Mesendoderm (in vitro differentiated cells): Measurements from ENCODE around the gene ALDOB.
A peak's percentile ranks its signal among the peaks of the same experiment; 100 is the strongest.

Source experiments
- DNase-seq: peaks from one replicate; pipeline ENCODE4 v3.0.0; 2013
- H2AK5ac ChIP-seq: 2 replicates; pipeline ENCODE4 v1.6.1; 2013; ENCODE audit warnings: low read length, inconsistent platforms
- H2BK120ac ChIP-seq: 2 replicates; pipeline ENCODE4 v1.6.1; 2013; ENCODE audit warnings: low read depth, mild to moderate bottlenecking, low read length, moderate library complexity, mixed read lengths
- H2BK15ac ChIP-seq: replicated peaks from 2 replicates; pipeline ENCODE4 v1.6.1; 2013; ENCODE audit warnings: low read depth, mild to moderate bottlenecking, moderate library complexity
- H2BK5ac ChIP-seq: 2 replicates; pipeline ENCODE4 v1.6.1; 2013; ENCODE audit warnings: low read length, inconsistent platforms
- H3K18ac ChIP-seq: 2 replicates; pipeline ENCODE4 v1.6.1; 2013; ENCODE audit warnings: mild to moderate bottlenecking, low read length, mixed read lengths
- H3K23ac ChIP-seq: one replicate; pipeline ENCODE4 v1.6.1; 2013; ENCODE audit warnings: low read length
- H3K27ac ChIP-seq: 2 replicates; pipeline ENCODE4 v1.5.1; 2013; ENCODE audit warnings: low read depth, mild to moderate bottlenecking, inconsistent platforms, low read length, moderate library complexity
- H3K27me3 ChIP-seq: 2 replicates; pipeline ENCODE4 v1.6.1; 2013; ENCODE audit warnings: low read length, control low read depth, mild to moderate bottlenecking, inconsistent platforms; ENCODE audit not compliant: insufficient read depth, poor library complexity
- H3K36me3 ChIP-seq: 2 replicates; pipeline ENCODE4 v1.6.1; 2013; ENCODE audit warnings: low read length, inconsistent platforms; ENCODE audit not compliant: control insufficient read depth, insufficient read depth
- H3K4ac ChIP-seq: one replicate; pipeline ENCODE4 v1.6.1; 2013; ENCODE audit warnings: low read depth, mild to moderate bottlenecking, low read length, moderate library complexity
- H3K4me1 ChIP-seq: 2 replicates; pipeline ENCODE4 v1.6.1; 2013; ENCODE audit warnings: low read depth, low read length, inconsistent platforms; ENCODE audit not compliant: control insufficient read depth
- H3K4me2 ChIP-seq: 2 replicates; pipeline ENCODE4 v1.6.1; 2013; ENCODE audit warnings: low read length
- H3K4me3 ChIP-seq: 2 replicates; pipeline ENCODE4 v1.5.1; 2013; ENCODE audit warnings: mild to moderate bottlenecking, low read length
- H3K56ac ChIP-seq: one replicate; pipeline ENCODE4 v1.6.1; 2013; ENCODE audit warnings: low read length
- H3K79me1 ChIP-seq: 2 replicates; pipeline ENCODE4 v1.6.1; 2013; ENCODE audit warnings: low read length, inconsistent platforms
- H3K79me2 ChIP-seq: 2 replicates; pipeline ENCODE4 v1.6.1; 2013; ENCODE audit warnings: mild to moderate bottlenecking, low read length; ENCODE audit not compliant: control insufficient read depth, insufficient read depth
- H3K9ac ChIP-seq: 2 replicates; pipeline ENCODE4 v1.6.1; 2013; ENCODE audit warnings: low read length, inconsistent platforms
- H4K5ac ChIP-seq: one replicate; pipeline ENCODE4 v1.6.1; 2013; ENCODE audit warnings: low read length
- H4K8ac ChIP-seq: one replicate; pipeline ENCODE4 v1.6.1; 2013; ENCODE audit warnings: low read depth, mild to moderate bottlenecking, control low read depth, low read length, moderate library complexity
- WGBS: extraction: QIAGEN DNeasy Blood & Tissue Kit; methylation state at CpG from one replicate; pipeline ENCODE4 v1.1.7; 2013; ENCODE audit warnings: low lambda C conversion rate, missing lambda C conversion rate; ENCODE audit not compliant: insufficient coverage; ENCODE audit errors: extremely low coverage; 5-methylcytosine and 5-hydroxymethylcytosine counted together

Gene ALDOB

DNA sequence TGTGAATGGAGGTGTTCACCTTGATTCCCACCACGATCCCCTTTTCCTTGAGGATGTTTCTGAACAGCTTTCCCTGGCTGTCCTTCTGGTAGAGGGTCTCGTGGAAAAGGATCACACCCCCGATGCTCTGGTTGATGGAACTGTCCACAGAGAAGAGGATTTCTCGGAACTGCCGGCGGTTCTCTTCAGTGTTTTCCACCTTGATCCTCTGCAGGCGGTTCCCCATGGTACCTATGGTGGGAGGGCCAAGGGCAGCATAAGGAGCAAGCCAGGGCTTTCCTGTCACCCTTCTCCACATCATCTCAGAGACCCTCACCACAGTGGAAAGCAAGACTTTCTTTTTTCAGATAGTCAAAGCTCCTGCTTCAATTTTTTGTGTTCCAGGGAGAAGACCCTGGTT is 5.8 kb downstream of the ALDOB start:
- Histone ChIP-seq H3K4me1 (no peaks in the 10 kb centered on the region), H3K9ac (no peak overlapping the region), H3K79me2 (no peaks in the 10 kb centered on the region), H3K23ac (no peak overlapping the region), H3K27ac (no peak overlapping the region), H2BK120ac (no peak overlapping the region), H3K36me3 (no peaks in the 10 kb centered on the region), H3K79me1 (no peaks in the 10 kb centered on the region), H4K5ac (no peak overlapping the region), H3K4me3 (no peak overlapping the region), H3K4ac (no peak overlapping the region), H3K56ac (no peak overlapping the region), H2BK5ac (no peak overlapping the region), H2BK15ac (no peak overlapping the region), H3K27me3 (no peaks in the 10 kb centered on the region), H3K4me2 (no peak overlapping the region), H4K8ac (no peak overlapping the region), H2AK5ac (no peak overlapping the region), H3K18ac (no peak overlapping the region)
- DNase-seq = no peak
- no CpG with 5 or more reads among the region's 7 CpGs for WGBS

DNA sequence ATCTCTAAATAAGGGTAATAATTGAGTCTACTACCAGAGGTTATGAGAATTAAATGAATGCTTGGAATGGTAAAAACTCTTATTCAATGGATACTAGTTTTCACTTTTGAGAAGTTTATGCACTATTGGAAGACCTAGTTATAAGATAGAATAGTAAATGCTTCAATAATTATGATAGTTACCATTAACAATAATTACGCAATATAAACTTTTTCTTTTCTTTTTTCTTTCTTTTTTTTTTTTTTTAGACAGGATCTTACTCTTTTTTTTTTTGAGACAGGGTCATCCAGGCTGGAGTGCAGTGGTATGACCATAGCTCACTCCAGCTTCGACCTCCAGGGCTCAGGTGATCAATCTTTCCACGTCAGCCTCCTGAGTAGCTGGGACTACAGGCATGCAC is 6.7 kb downstream of the ALDOB start:
- no peak overlapping the region for H3K9ac ChIP-seq
- no peak overlapping the region for H4K5ac ChIP-seq
- no peak overlapping the region for H2BK15ac ChIP-seq
- H3K36me3 ChIP-seq = no peaks in the 10 kb centered on the region
- no peak overlapping the region for H3K27ac ChIP-seq
- no peak overlapping the region for H3K4ac ChIP-seq
- H3K4me1 ChIP-seq = no peaks in the 10 kb centered on the region
- no peaks in the 10 kb centered on the region for H3K79me1 ChIP-seq
- H3K27me3 ChIP-seq = no peaks in the 10 kb centered on the region
- no peak overlapping the region for H3K4me2 ChIP-seq
- no peak overlapping the region for H3K18ac ChIP-seq
- no peak overlapping the region for H4K8ac ChIP-seq
- no peak overlapping the region for H3K23ac ChIP-seq
- no peak for DNase-seq
- H2BK120ac ChIP-seq = no peak overlapping the region
- H2BK5ac ChIP-seq = no peak overlapping the region
- H3K79me2 ChIP-seq = no peaks in the 10 kb centered on the region
- no peak overlapping the region for H2AK5ac ChIP-seq
- no peak overlapping the region for H3K4me3 ChIP-seq
- no peak overlapping the region for H3K56ac ChIP-seq
- no CpG with 5 or more reads among the region's 3 CpGs for WGBS

DNA sequence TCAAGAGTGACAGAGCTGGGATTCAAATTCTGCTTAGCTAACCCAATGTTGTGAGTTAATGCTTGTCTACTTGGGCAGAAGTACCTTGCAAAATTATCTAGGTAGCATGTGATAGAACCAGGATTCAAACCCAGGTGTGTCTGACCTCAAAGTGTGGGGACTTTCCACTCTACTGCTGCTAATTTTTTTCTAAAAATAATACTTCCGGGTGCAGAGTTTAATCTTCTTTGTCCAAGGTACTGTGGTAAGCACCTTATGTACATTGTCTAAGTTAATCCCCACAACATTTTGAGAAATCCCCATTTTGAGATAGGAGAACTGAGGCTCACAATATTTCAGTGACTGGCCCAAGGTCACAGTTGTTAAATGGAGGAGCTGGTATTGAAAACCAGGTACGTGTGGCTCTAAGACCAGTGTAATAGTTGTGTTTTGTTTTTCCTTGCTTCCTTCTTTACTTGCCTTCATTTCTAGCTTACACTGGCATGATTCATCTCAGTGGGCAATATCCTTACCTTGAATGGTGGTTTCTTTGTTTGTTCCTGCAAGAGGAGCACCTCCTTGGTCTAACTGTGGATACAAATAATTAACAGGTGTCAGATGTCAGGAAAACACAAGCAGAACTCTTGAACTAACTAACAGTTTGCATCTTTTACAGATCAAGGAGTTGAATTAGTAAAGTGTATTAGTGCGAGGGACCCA is 7.5 kb downstream of the ALDOB start:
- H2AK5ac ChIP-seq = no peak overlapping the region
- H3K4me2 ChIP-seq = no peak overlapping the region
- no peaks in the 10 kb centered on the region for H3K79me1 ChIP-seq
- DNase-seq = no peak
- no peak overlapping the region for H3K23ac ChIP-seq
- H3K27ac ChIP-seq = no peak overlapping the region
- H3K56ac ChIP-seq = no peak overlapping the region
- no peak overlapping the region for H2BK5ac ChIP-seq
- H3K18ac ChIP-seq = no peak overlapping the region
- H3K9ac ChIP-seq = no peak overlapping the region
- no peaks in the 10 kb centered on the region for H3K4me1 ChIP-seq
- H3K27me3 ChIP-seq = no peaks in the 10 kb centered on the region
- H4K8ac ChIP-seq = no peak overlapping the region
- H4K5ac ChIP-seq = no peak overlapping the region
- H3K79me2 ChIP-seq = no peaks in the 10 kb centered on the region
- WGBS = no CpG with 5 or more reads among the region's 3 CpGs
- H2BK15ac ChIP-seq = no peak overlapping the region
- no peak overlapping the region for H3K4ac ChIP-seq
- no peak overlapping the region for H2BK120ac ChIP-seq
- no peak overlapping the region for H3K4me3 ChIP-seq
- H3K36me3 ChIP-seq = no peaks in the 10 kb centered on the region

DNA sequence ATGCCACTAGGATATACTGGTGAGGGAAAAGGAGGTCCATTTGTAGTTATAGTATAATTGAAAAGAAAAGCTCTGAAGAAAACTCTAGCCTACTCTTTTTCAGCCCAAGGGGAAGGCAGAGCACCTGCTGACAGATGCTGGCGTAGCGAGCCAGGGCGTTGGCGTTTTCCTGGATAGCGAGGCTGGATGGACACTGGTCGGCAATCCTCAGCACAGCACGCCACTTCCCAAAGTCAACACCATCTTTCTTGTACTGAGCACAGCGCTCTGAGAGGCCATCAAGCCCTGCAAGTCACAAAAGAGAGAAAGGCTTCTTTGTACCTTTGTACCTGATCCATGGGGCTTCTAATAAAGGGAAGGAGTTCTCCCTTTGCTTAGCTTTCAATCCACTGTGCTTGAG is 8.2 kb downstream of the ALDOB start:
- WGBS = no CpG with 5 or more reads among the region's 8 CpGs
- H3K23ac ChIP-seq = no peak overlapping the region
- no peaks in the 10 kb centered on the region for H3K4me1 ChIP-seq

DNA sequence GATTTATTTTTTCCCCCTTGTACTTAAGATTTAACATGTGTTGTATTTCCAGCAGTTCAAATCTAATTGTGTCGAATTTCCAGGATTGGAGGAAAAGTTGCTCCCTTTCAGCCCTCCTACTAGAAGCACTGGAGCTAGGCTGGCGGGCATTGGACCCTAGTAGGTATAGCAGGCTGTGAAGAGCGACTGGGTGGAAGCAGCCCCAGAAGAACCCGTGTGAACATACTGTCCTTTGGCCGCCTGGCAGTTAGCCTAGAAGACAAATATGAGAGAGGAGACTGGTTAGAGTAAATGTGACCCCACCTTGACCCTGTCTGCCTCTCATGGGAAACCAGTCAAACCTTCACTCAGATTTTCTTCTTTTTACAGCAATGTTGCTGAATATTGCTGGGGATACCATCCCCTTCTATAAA is 13.9 kb downstream of the ALDOB start:
- Histone ChIP-seq H3K36me3 (no peaks in the 10 kb centered on the region), H3K9ac (no peak overlapping the region), H2AK5ac (no peak overlapping the region), H3K27ac (no peak overlapping the region), H3K4me3 (no peak overlapping the region), H3K79me2 (no peaks in the 10 kb centered on the region), H3K79me1 (no peaks in the 10 kb centered on the region), H3K18ac (no peak overlapping the region), H3K56ac (no peak overlapping the region), H3K4me1 (no peaks in the 10 kb centered on the region), H2BK120ac (no peak overlapping the region), H3K27me3 (peaks cover 2% of the 10 kb centered on the region), H3K4ac (no peak overlapping the region), H2BK15ac (no peak overlapping the region), H4K8ac (no peak overlapping the region), H3K4me2 (no peak overlapping the region), H3K23ac (no peak overlapping the region), H4K5ac (no peak overlapping the region), H2BK5ac (no peak overlapping the region)
- no CpG with 5 or more reads among the region's 5 CpGs for WGBS
- no peak for DNase-seq

More for the DNA sequence above, 8.2 kb downstream of the ALDOB start:
- no peak overlapping the region for H2BK15ac ChIP-seq
- H3K4ac ChIP-seq = no peak overlapping the region
- H3K36me3 ChIP-seq = no peaks in the 10 kb centered on the region
- H2BK5ac ChIP-seq = no peak overlapping the region
- H3K56ac ChIP-seq = no peak overlapping the region
- no peak for DNase-seq
- H3K4me2 ChIP-seq = no peak overlapping the region
- no peak overlapping the region for H2AK5ac ChIP-seq
- H3K4me3 ChIP-seq = no peak overlapping the region
- H4K8ac ChIP-seq = no peak overlapping the region
- H3K27ac ChIP-seq = no peak overlapping the region
- no peaks in the 10 kb centered on the region for H3K27me3 ChIP-seq
- H3K9ac ChIP-seq = no peak overlapping the region
- no peak overlapping the region for H2BK120ac ChIP-seq
- no peaks in the 10 kb centered on the region for H3K79me1 ChIP-seq
- no peaks in the 10 kb centered on the region for H3K79me2 ChIP-seq
- H3K18ac ChIP-seq = no peak overlapping the region
- H4K5ac ChIP-seq = no peak overlapping the region

DNA sequence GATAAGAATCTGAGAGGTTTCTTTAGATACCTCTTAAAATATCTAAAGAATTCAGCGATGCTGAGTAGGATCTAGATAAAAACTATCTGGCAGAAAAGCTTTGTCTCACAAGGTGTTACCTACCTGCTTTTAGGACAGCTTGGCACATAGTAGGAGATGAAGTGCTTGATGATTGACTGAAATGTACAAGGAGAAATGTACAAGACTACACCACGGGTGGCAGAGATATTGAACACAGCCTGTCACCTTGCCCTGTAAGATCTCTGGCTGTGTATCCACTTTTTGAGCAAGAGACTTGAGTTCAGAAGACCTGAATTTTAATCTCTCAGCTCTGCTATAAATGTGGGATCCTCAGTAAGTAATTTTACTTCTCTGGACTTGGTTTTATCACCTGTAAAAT is 15.7 kb downstream of the ALDOB start:
- H4K5ac ChIP-seq = no peak overlapping the region
- WGBS = no CpG with 5 or more reads among the region's 2 CpGs

More for the DNA sequence above, 15.7 kb downstream of the ALDOB start:
- H3K4me3 ChIP-seq = no peak overlapping the region
- H4K8ac ChIP-seq = no peak overlapping the region
- H2AK5ac ChIP-seq = no peak overlapping the region
- H3K79me2 ChIP-seq = no peaks in the 10 kb centered on the region
- DNase-seq = peak; percentile 4
- no peak overlapping the region for H3K56ac ChIP-seq
- no peaks in the 10 kb centered on the region for H3K79me1 ChIP-seq
- no peak overlapping the region for H2BK15ac ChIP-seq
- no peak overlapping the region for H2BK120ac ChIP-seq
- H3K23ac ChIP-seq = no peak overlapping the region
- no peak overlapping the region for H3K9ac ChIP-seq
- H3K4me2 ChIP-seq = no peak overlapping the region
- no peak overlapping the region for H2BK5ac ChIP-seq
- no peak overlapping the region for H3K18ac ChIP-seq
- H3K36me3 ChIP-seq = no peaks in the 10 kb centered on the region
- no peak overlapping the region for H3K27ac ChIP-seq
- peaks cover 2% of the 10 kb centered on the region for H3K27me3 ChIP-seq
- H3K4ac ChIP-seq = no peak overlapping the region
- H3K4me1 ChIP-seq = no peaks in the 10 kb centered on the region
